Left colon (tissue), 2 donors: ENCODE measurements around the gene MSRB3. TPM values are rescaled to one million over a fixed set of nuclear protein-coding genes. Genes with fewer than 3 reads are reported as not detected.
A peak's percentile ranks its signal among the peaks of the same experiment; 100 is the strongest.
"Not testable (repeated sequence)": the region's sequence is repeated elsewhere in the genome, so short reads cannot be mapped to it uniquely, and the experiment has no call there.

Source experiments
- ATAC-seq: fragments of 200-7000 bp; cut with Tn5 transposase; one replicate; pipeline ENCODE4 v1.9.1; 2020; ENCODE audit warnings: mild to moderate bottlenecking, moderate library complexity
- DNase-seq, 2 donors: peaks; one replicate each; pipeline ENCODE4 v3.0.0-alpha.2; 2020
- intact Hi-C, 2 donors: fragments of 100-400 bp; cut with DNase I in 1 of 2; cut with micrococcal nuclease in 1 of 2; formaldehyde crosslinking; loops; one replicate each; pipeline versions ENCODE4 v1.11.2 to v1.14.0; 2022; cut with DNase I, micrococcal nuclease
- total RNA-seq, 2 donors: library from RNA; stranded (reverse); fragmentation: NEBNext Ultra II Directional; extraction: Animal tissue kit (Norgen Biotek cat#: 25700); gene quantifications; one replicate each; pipeline ENCODE4 v1.2.1, GENCODE V29; 2021
- donor health status: DM: no; HTN: no; CAD: no.
- donor health status: DM: yes; HTN: yes; CAD: no.

MSRB3 gene
- total RNA-seq, 2 donors from 2014 or later: 5.7 to 20.4 TPM

- no peak for DNase-seq
- intact Hi-C loops: no loop called here
- no peak for ATAC-seq
Measured at GRCh38 chr12:65465766-65466547, 187.5 kb downstream of the MSRB3 start.

- no peak for DNase-seq
- intact Hi-C loops: no loop called here
- no peak for ATAC-seq
Measured at GRCh38 chr12:65466911-65467310, 188.4 kb downstream of the MSRB3 start.

GRCh38 chr12:65470256-65470655 is 191.8 kb downstream of the MSRB3 start:
- DNase-seq (no peak), ATAC-seq (no peak)
- intact Hi-C loops: no loop called here

- intact Hi-C loops: no loop called here
- ATAC-seq (no peak), DNase-seq (no peak)
Measured at GRCh38 chr12:65472079-65472478, 193.6 kb downstream of the MSRB3 start.

GRCh38 chr12:65474831-65475230 is 196.3 kb downstream of the MSRB3 start:
- intact Hi-C loops: no loop called here
- ATAC-seq (no peak), DNase-seq (no peak)

GRCh38 chr12:65477721-65478120 is 199.2 kb downstream of the MSRB3 start:
- DNase-seq (no peak), ATAC-seq (no peak)
- intact Hi-C loops: no loop called here

- DNase-seq, intact Hi-C loops, ATAC-seq: not testable (repeated sequence)
Measured at GRCh38 chr12:65483891-65484516, 205.5 kb downstream of the MSRB3 start.

- DNase-seq: no peak
- ATAC-seq: no peak
- intact Hi-C loops: no loop called here
Measured at GRCh38 chr12:65488197-65488596, 209.7 kb downstream of the MSRB3 start.

- ATAC-seq: no peak
- intact Hi-C loops: no loop called here
- no peak for DNase-seq
Measured at GRCh38 chr12:65490250-65490649, 211.8 kb downstream of the MSRB3 start.

GRCh38 chr12:65492998-65493912 is 214.8 kb downstream of the MSRB3 start:
- no peak for DNase-seq
- no peak for ATAC-seq
- intact Hi-C loops: no loop called here

GRCh38 chr12:65493913-65494245 is 215.4 kb downstream of the MSRB3 start:
- no peak for DNase-seq
- no peak for ATAC-seq
- intact Hi-C loops: no loop called here

GRCh38 chr12:65494537-65494936 is 216.1 kb downstream of the MSRB3 start:
- DNase-seq: no peak
- intact Hi-C loops: no loop called here
- peak; percentile 48 for ATAC-seq

- intact Hi-C loops: no loop called here
- DNase-seq: no peak
- ATAC-seq: no peak
Measured at GRCh38 chr12:65495233-65495632, 216.8 kb downstream of the MSRB3 start.

- intact Hi-C loops: no loop called here
- DNase-seq (no peak), ATAC-seq (no peak)
Measured at GRCh38 chr12:65496617-65497016, 218.1 kb downstream of the MSRB3 start.

- DNase-seq: no peak
- intact Hi-C loops: no loop called here
- ATAC-seq: no peak
Measured at GRCh38 chr12:65497660-65498059, 219.2 kb downstream of the MSRB3 start.

- DNase-seq (no peak), ATAC-seq (no peak)
- intact Hi-C loops: no loop called here
Measured at GRCh38 chr12:65499167-65499566, 220.7 kb downstream of the MSRB3 start.

GRCh38 chr12:65500091-65500900 is 221.8 kb downstream of the MSRB3 start:
- intact Hi-C loops: no loop called here

GRCh38 chr12:65501093-65501621 is 222.7 kb downstream of the MSRB3 start:
- no peak for DNase-seq
- intact Hi-C loops: no loop called here
- ATAC-seq: no peak

More at GRCh38 chr12:65500091-65500900, 221.8 kb downstream of the MSRB3 start:
- no peak for ATAC-seq
- DNase-seq: no peak

- intact Hi-C loops: no loop called here
- no peak for ATAC-seq
- DNase-seq: no peak
Measured at GRCh38 chr12:65501935-65502334, 223.5 kb downstream of the MSRB3 start.
